Aortic smooth muscle cell (primary cell): ENCODE measurements around the gene FARP1. TPM values are rescaled to one million over a fixed set of nuclear protein-coding genes. Genes with fewer than 3 reads are reported as not detected.

Experiments
- total RNA-seq: library from RNA; depleted of rRNA; stranded (reverse); fragments of >200 nt; gene quantifications from 2 replicates; pipeline ENCODE4 v1.2.3, GENCODE V29; 2014

The FARP1 gene
- 9.0 and 12.4 TPM in 2 replicates for total RNA-seq

GRCh38 chr13:98142380-98143156 is at the start of gene FARP1:
TSS of gene FARP1 (plus strand) at chr13:98143094. CDS start at chr13:98213243, 70,149 bp downstream.

GRCh38 chr13:98176777-98177608 is 34.1 kb downstream of the FARP1 start, which contains the start of gene RNF113B:
TSS of gene RNF113B (minus strand) at chr13:98177269. CDS start at chr13:98177236, 33 bp downstream.

Other genes with a start within 250 kb of the FARP1 start
- 176 and 213 TPM in 2 replicates for gene IPO5, start 189.4 kb upstream of the FARP1 start, total RNA-seq
- not detected in 2 replicates for gene RNF113B, start 34.2 kb downstream of the FARP1 start, total RNA-seq